HepG2 (cell line): ENCODE results near the gene FAM221B. TPM values are rescaled to one million over a fixed set of nuclear protein-coding genes. Genes with fewer than 3 reads are reported as not detected.
A peak's percentile ranks its signal among the peaks of the same experiment; 100 is the strongest.

ENCODE experiments used
- KAT2B ChIP-seq: fragments of 150-350 bp; IDR thresholded peaks from 2 replicates; pipeline ENCODE4 v1.6.1; 2014; ENCODE audit warnings: low read depth, low read length, borderline replicate concordance
- TRIM24 ChIP-seq: sonication (generic); formaldehyde crosslinking; IDR thresholded peaks from 2 replicates; pipeline ENCODE4 v1.8.0; 2022; ENCODE audit warnings: mild to moderate bottlenecking, missing genetic modification reagents
- ZEB1 ChIP-seq: IDR thresholded peaks from 2 replicates; pipeline ENCODE4 v1.6.1; 2012; ENCODE audit warnings: mild to moderate bottlenecking, low read depth, inconsistent platforms; ENCODE audit not compliant: insufficient replicate concordance
- ZFP36 ChIP-seq: fragments of 150-350 bp; IDR thresholded peaks from 2 replicates; pipeline ENCODE4 v1.6.1; 2018; ENCODE audit warnings: borderline replicate concordance, low read length, low read depth; ENCODE audit not compliant: partially characterized antibody
- ZNF124 ChIP-seq: sonication (generic); formaldehyde crosslinking; IDR thresholded peaks from 2 replicates; pipeline ENCODE4 v1.4.0; 2020; ENCODE audit warnings: missing genetic modification reagents
- ZNF660 ChIP-seq: sonication (generic); formaldehyde crosslinking; IDR thresholded peaks from 2 replicates; pipeline ENCODE4 v1.5.1; 2020; ENCODE audit warnings: mild to moderate bottlenecking, low read depth, missing genetic modification reagents, borderline replicate concordance
- ZSCAN25 ChIP-seq: sonication (generic); formaldehyde crosslinking; IDR thresholded peaks from 2 replicates; pipeline ENCODE4 v1.8.0; 2022; ENCODE audit warnings: mild to moderate bottlenecking, missing genetic modification reagents
- polyA plus RNA-seq, 8 experiments: library from polyadenylated mRNA; depleted of rRNA in 3 of 8; stranded (reverse) in 7 of 8; unstranded in 1 of 8; fragments of >200 nt; fragmentation: Illumina TruSeq in 4 of 8; extraction: Trizol in 4 of 8; gene quantifications; 2 replicates each; pipeline versions ENCODE4 v1.2.1 to v1.2.3, GENCODE V29; 2011 to 2016; ENCODE audit warnings: low read depth in 4 of 8, missing spikeins in 1 of 8, mixed read lengths in 1 of 8; ENCODE audit not compliant: insufficient read depth in 1 of 8
- total RNA-seq, 5 experiments: library from RNA; depleted of rRNA; stranded (reverse); fragments of >200 nt; fragmentation: Illumina TruSeq; extraction: Trizol; gene quantifications; 2 replicates each; pipeline ENCODE4 v1.2.3, GENCODE V29; 2016; ENCODE audit warnings: low read depth in 1 of 5
- TF ChIP-seq, protein P1 (sequence below): sonication (generic); formaldehyde crosslinking; IDR thresholded peaks from 2 replicates; pipeline ENCODE4 v1.5.1; 2020; ENCODE audit warnings: mild to moderate bottlenecking, missing genetic modification reagents
- TF ChIP-seq, protein P2 (sequence below): sonication (generic); formaldehyde crosslinking; IDR thresholded peaks from 2 replicates; pipeline ENCODE4 v1.4.0; 2020; ENCODE audit warnings: missing genetic modification reagents
- TF ChIP-seq, protein P3 (sequence below): sonication (generic); formaldehyde crosslinking; IDR thresholded peaks from 2 replicates; pipeline ENCODE4 v1.4.0; 2020; ENCODE audit warnings: missing genetic modification reagents
- TF ChIP-seq, protein P4 (sequence below): sonication (generic); formaldehyde crosslinking; IDR thresholded peaks from 2 replicates; pipeline ENCODE4 v1.9.0; 2021; ENCODE audit warnings: missing genetic modification reagents, mild to moderate bottlenecking, borderline replicate concordance
- TF ChIP-seq, protein P5 (sequence below): sonication (generic); formaldehyde crosslinking; IDR thresholded peaks from 2 replicates; pipeline ENCODE4 v1.4.0; 2020; ENCODE audit warnings: mild to moderate bottlenecking, missing genetic modification reagents

The FAM221B gene
- total and polyA plus RNA-seq, 2 of the 13 experiments (the other 11 are each of a cell fraction or from before 2014, with no cell fraction given), result not detected

DNA sequence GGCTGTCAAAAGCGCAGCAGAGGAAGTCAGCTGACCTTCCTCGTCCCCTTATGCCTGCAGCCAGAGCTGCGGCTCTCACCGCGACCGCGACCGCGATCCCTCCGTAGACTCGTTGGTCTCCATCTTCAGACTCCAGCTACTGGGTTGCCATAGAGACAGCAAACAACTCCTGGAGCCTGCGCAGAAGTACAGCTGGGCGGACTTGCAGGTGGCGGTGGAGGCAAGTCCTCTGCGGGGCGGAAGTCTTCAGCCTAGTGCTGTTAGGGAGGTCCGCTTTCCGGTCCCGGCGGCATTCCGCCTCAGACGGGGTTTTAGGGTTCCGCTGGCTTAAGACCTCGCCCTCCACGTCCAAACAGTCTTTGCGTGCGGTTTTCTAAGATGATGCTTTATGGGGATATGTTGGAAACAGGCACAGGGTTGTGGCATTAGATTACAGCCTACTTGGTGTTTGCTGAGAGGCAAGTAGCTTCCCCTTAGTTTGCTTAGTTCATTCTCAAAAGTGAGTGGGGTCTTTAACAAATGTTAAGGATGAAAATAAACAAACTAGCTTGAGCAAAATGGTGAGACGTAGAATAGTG lies 16.4 kb downstream of the FAM221B start, which contains the start of gene SPAG8 (continued):
- TF ChIP-seq, protein P1, sequence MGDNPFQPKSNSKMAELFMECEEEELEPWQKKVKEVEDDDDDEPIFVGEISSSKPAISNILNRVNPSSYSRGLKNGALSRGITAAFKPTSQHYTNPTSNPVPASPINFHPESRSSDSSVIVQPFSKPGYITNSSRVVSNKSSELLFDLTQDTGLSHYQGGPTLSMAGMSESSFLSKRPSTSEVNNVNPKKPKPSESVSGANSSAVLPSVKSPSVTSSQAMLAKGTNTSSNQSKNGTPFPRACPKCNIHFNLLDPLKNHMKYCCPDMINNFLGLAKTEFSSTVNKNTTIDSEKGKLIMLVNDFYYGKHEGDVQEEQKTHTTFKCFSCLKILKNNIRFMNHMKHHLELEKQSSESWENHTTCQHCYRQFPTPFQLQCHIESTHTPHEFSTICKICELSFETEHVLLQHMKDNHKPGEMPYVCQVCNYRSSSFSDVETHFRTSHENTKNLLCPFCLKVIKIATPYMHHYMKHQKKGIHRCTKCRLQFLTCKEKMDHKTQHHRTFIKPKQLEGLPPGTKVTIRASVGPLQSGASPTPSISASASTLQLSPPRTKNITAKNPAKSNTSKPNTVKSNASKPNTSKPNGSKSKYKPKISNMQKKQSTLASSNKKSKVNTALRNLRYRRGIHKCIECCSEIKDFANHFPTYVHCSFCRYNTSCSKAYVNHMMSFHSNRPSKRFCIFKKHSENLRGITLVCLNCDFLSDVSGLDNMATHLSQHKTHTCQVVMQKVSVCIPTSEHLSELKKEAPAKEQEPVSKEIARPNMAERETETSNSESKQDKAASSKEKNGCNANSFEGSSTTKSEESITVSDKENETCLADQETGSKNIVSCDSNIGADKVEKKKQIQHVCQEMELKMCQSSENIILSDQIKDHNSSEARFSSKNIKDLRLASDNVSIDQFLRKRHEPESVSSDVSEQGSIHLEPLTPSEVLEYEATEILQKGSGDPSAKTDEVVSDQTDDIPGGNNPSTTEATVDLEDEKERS (CRISPR knock-in tag), result no peak
- TF ChIP-seq, protein P2, sequence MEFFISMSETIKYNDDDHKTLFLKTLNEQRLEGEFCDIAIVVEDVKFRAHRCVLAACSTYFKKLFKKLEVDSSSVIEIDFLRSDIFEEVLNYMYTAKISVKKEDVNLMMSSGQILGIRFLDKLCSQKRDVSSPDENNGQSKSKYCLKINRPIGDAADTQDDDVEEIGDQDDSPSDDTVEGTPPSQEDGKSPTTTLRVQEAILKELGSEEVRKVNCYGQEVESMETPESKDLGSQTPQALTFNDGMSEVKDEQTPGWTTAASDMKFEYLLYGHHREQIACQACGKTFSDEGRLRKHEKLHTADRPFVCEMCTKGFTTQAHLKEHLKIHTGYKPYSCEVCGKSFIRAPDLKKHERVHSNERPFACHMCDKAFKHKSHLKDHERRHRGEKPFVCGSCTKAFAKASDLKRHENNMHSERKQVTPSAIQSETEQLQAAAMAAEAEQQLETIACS (CRISPR knock-in tag), result no peak
- TF ChIP-seq KAT2B (no peak), ZFP36 (no peak), ZSCAN25 (CRISPR knock-in tag) (no peak), ZEB1 (no peak), ZNF660 (CRISPR knock-in tag) (no peak), TRIM24 (CRISPR knock-in tag) (no peak), ZNF124 (no peak)
- TF ChIP-seq, protein P3, sequence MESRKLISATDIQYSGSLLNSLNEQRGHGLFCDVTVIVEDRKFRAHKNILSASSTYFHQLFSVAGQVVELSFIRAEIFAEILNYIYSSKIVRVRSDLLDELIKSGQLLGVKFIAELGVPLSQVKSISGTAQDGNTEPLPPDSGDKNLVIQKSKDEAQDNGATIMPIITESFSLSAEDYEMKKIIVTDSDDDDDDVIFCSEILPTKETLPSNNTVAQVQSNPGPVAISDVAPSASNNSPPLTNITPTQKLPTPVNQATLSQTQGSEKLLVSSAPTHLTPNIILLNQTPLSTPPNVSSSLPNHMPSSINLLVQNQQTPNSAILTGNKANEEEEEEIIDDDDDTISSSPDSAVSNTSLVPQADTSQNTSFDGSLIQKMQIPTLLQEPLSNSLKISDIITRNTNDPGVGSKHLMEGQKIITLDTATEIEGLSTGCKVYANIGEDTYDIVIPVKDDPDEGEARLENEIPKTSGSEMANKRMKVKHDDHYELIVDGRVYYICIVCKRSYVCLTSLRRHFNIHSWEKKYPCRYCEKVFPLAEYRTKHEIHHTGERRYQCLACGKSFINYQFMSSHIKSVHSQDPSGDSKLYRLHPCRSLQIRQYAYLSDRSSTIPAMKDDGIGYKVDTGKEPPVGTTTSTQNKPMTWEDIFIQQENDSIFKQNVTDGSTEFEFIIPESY (CRISPR knock-in tag), result peak; percentile 19; the same call in 1 of the 2 replicates
- TF ChIP-seq, protein P4, sequence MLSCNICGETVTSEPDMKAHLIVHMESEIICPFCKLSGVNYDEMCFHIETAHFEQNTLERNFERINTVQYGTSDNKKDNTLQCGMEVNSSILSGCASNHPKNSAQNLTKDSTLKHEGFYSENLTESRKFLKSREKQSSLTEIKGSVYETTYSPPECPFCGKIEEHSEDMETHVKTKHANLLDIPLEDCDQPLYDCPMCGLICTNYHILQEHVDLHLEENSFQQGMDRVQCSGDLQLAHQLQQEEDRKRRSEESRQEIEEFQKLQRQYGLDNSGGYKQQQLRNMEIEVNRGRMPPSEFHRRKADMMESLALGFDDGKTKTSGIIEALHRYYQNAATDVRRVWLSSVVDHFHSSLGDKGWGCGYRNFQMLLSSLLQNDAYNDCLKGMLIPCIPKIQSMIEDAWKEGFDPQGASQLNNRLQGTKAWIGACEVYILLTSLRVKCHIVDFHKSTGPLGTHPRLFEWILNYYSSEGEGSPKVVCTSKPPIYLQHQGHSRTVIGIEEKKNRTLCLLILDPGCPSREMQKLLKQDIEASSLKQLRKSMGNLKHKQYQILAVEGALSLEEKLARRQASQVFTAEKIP, result no peak
- TF ChIP-seq, protein P5, sequence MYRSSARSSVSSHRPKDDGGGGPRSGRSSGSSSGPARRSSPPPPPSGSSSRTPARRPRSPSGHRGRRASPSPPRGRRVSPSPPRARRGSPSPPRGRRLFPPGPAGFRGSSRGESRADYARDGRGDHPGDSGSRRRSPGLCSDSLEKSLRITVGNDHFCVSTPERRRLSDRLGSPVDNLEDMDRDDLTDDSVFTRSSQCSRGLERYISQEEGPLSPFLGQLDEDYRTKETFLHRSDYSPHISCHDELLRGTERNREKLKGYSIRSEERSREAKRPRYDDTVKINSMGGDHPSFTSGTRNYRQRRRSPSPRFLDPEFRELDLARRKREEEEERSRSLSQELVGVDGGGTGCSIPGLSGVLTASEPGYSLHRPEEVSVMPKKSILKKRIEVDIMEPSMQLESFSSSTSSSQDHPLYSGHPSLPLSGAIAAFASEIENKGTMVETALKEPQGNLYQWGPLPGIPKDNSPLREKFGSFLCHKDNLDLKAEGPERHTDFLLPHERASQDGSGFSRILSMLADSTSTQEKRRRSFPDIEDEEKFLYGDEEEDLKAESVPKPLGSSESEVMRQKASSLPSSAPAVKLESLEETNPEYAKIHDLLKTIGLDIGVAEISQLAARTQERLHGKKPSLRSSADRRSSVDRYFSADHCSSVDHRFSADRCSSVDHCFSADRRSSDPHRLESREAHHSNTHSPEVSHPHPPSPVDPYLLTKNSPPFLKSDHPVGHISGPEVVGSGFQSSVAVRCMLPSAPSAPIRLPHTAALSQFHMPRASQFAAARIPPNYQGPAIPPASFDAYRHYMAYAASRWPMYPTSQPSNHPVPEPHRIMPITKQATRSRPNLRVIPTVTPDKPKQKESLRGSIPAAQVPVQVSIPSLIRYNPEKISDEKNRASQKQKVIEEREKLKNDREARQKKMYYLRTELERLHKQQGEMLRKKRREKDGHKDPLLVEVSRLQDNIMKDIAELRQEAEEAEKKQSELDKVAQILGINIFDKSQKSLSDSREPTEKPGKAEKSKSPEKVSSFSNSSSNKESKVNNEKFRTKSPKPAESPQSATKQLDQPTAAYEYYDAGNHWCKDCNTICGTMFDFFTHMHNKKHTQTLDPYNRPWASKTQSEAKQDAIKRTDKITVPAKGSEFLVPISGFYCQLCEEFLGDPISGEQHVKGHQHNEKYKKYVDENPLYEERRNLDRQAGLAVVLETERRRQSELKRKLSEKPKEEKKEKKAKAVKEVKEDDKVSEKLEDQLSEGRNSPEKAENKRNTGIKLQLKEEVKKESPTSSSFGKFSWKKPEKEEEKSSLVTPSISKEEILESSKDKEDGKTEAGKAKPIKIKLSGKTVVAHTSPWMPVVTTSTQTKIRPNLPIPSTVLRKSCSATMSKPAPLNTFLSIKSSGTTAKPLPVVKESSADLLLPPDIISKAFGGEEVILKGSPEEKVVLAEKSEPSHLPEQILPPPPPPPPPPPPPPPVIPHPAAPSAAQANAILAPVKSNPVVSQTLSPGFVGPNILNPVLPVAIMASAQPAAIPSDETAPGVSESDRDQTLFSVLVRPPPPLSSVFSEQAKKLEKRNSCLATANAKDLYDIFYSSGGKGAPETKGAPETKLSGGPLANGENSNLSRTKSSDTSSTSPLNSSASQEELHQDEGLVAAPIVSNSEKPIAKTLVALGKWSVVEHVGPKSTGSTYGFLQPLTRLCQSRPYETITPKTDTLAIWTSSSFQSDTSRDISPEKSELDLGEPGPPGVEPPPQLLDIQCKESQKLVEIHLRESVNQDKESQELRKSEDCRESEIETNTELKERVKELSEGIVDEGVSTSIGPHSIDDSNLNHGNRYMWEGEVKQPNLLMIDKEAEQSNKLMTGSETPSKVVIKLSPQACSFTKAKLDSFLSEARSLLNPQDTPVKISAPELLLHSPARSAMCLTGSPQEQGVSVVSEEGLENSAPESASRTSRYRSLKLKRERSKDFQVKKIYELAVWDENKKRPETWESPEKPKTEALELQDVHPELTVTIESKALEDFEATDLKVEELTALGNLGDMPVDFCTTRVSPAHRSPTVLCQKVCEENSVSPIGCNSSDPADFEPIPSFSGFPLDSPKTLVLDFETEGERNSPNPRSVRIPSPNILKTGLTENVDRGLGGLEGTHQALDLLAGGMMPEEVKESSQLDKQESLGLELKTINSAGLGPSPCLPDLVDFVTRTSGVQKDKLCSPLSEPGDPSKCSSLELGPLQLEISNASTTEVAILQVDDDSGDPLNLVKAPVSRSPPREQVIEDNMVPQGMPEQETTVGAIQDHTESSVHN (CRISPR knock-in tag), result no peak
